Fibroblast of pulmonary artery (primary cell): Measurements from ENCODE around the gene HADH.
A peak's percentile ranks its signal among the peaks of the same experiment; 100 is the strongest.

Experiments used
- DNase-seq: peaks from one replicate; pipeline ENCODE4 v3.0.0-alpha.2; 2010; ENCODE audit warnings: low read depth
- H3K4me3 ChIP-seq: replicated peaks from 2 replicates; pipeline ENCODE4 v1.5.1; 2011; ENCODE audit warnings: low read depth, mild to moderate bottlenecking, control low read depth, low read length, moderate library complexity
- CTCF ChIP-seq: IDR thresholded peaks from 2 replicates; pipeline ENCODE4 v1.5.1; 2011; ENCODE audit warnings: mild to moderate bottlenecking, control low read depth, low read length, inconsistent platforms; ENCODE audit errors: missing control alignments

The HADH gene

GRCh38 chr4:108029731-108030130 is 40.0 kb downstream of the HADH start:
- no peak for DNase-seq
- TF ChIP-seq CTCF, result no peak
- H3K4me3 ChIP-seq, result no peak overlapping the region

GRCh38 chr4:108030332-108030731 is 40.6 kb downstream of the HADH start:
- no peak overlapping the region for H3K4me3 ChIP-seq
- peak; percentile 77 for DNase-seq
- peak; percentile 60 for TF ChIP-seq CTCF

GRCh38 chr4:108031427-108032083 is 41.9 kb downstream of the HADH start:
- no peak for TF ChIP-seq CTCF
- DNase-seq, result no peak
- no peak overlapping the region for H3K4me3 ChIP-seq

- no peak overlapping the region for H3K4me3 ChIP-seq
- no peak for DNase-seq
- TF ChIP-seq CTCF, result no peak
These were observed 43.7 kb downstream of the HADH start for GRCh38 chr4:108033348-108033747.

GRCh38 chr4:108034565-108034964 is 44.9 kb downstream of the HADH start:
- DNase-seq, result no peak
- no peak for TF ChIP-seq CTCF
- H3K4me3 ChIP-seq, result no peak overlapping the region

- no peak for DNase-seq
- H3K4me3 ChIP-seq, result no peak overlapping the region
- no peak for TF ChIP-seq CTCF
These were observed 46.0 kb downstream of the HADH start for GRCh38 chr4:108035691-108036090.

- no peak for TF ChIP-seq CTCF
- no peak for DNase-seq
- no peak overlapping the region for H3K4me3 ChIP-seq
These were observed 46.5 kb downstream of the HADH start for GRCh38 chr4:108036213-108036612.
